A673 (cell line): ENCODE results near the gene PGGHG. TPM values are rescaled to one million over a fixed set of nuclear protein-coding genes. Genes with fewer than 3 reads are reported as not detected.

Source experiments
- BruUV-seq: library from RNA; stranded (reverse); fragments of 400-500 nt; replicated peaks from 2 replicates; lab custom pipeline; 2021; lab: Mats Ljungman, UMichigan
- CTCF ChIA-PET: fragments of 300-600 bp; sonication (Branson Sonifier 250); formaldehyde crosslinking; loops from one replicate; lab custom pipeline; 2022; ENCODE audit warnings: antibody characterized with exemption; lab: Charles Lee
- POLR2A ChIA-PET: fragments of 300-600 bp; sonication (Branson Sonifier 250); formaldehyde crosslinking; loops from one replicate; lab custom pipeline; 2022; ENCODE audit warnings: antibody characterized with exemption; ENCODE audit not compliant: low non-redundant PET; lab: Charles Lee
- DNase-seq: peaks from one replicate; pipeline ENCODE4 v3.0.0-alpha.2; 2015; ENCODE audit warnings: low spot score
- H3K27ac ChIP-seq: fragments of 200-600 bp; sonication (generic); 2 replicates; pipeline ENCODE4 v1.5.1; 2016; ENCODE audit warnings: mixed run types, low read depth, mild to moderate bottlenecking, mixed read lengths, antibody characterized with exemption, low read length; ENCODE audit not compliant: poor library complexity, severe bottlenecking
- H3K27me3 ChIP-seq: fragments of 200-600 bp; sonication (generic); replicated peaks from 2 replicates; pipeline ENCODE4 v1.6.1; 2017; ENCODE audit warnings: mixed run types, low read depth, mild to moderate bottlenecking, mixed read lengths, antibody characterized with exemption, low read length; ENCODE audit not compliant: insufficient read depth, poor library complexity
- H3K36me3 ChIP-seq: fragments of 200-600 bp; sonication (generic); 2 replicates; pipeline ENCODE4 v1.6.1; 2016; ENCODE audit warnings: mixed run types, mild to moderate bottlenecking, mixed read lengths, antibody characterized with exemption, low read length; ENCODE audit not compliant: insufficient read depth, poor library complexity, severe bottlenecking
- H3K4me1 ChIP-seq: fragments of 200-600 bp; sonication (generic); 2 replicates; pipeline ENCODE4 v1.6.1; 2017; ENCODE audit warnings: mixed run types, mild to moderate bottlenecking, mixed read lengths, antibody characterized with exemption, low read length; ENCODE audit not compliant: insufficient read depth, poor library complexity, severe bottlenecking
- H3K4me3 ChIP-seq: fragments of 200-600 bp; sonication (generic); 2 replicates; pipeline ENCODE4 v1.5.1; 2016; ENCODE audit warnings: low read depth, mixed run types, mild to moderate bottlenecking, mixed read lengths, low read length; ENCODE audit not compliant: poor library complexity, severe bottlenecking
- H3K9me3 ChIP-seq: fragments of 200-600 bp; sonication (generic); 2 replicates; pipeline ENCODE4 v1.6.1; 2016; ENCODE audit warnings: mixed run types, low read depth, mild to moderate bottlenecking, mixed read lengths, antibody characterized with exemption, low read length; ENCODE audit not compliant: poor library complexity, severe bottlenecking
- CTCF ChIP-seq: fragments of 300-800, 200-600 bp; sonication (generic); conservative IDR thresholded peaks from 2 replicates; pipeline ENCODE4 v1.5.1; 2017; ENCODE audit warnings: low read depth, mild to moderate bottlenecking, antibody characterized with exemption, low read length, moderate library complexity, mixed read lengths
- EZH2 ChIP-seq: fragments of 200-600 bp; sonication (generic); IDR thresholded peaks from 2 replicates; pipeline ENCODE4 v1.6.1; 2017; ENCODE audit warnings: borderline replicate concordance, low read depth, mild to moderate bottlenecking, mixed read lengths, antibody characterized with exemption, low read length; ENCODE audit not compliant: poor library complexity, severe bottlenecking
- intact Hi-C: fragments of 100-400 bp; cut with micrococcal nuclease; formaldehyde crosslinking; loops from one replicate; pipeline ENCODE4 v1.10.0; 2022; ENCODE audit not compliant: unreplicated experiment
- total RNA-seq: library from RNA; stranded (reverse); gene quantifications from 2 replicates; pipeline ENCODE4 v1.2.3, GENCODE V29; 2021

The PGGHG gene
- total RNA-seq, 1 experiment from 2014 or later = 5.4 TPM

GRCh38 chr11:326592-326841 is 37.6 kb downstream of the PGGHG start:
- Histone ChIP-seq H3K4me1 (peaks cover 5% of the 10 kb centered on the region), H3K27ac (peak overlapping the region; percentile 47), H3K9me3 (no peaks in the 10 kb centered on the region), H3K36me3 (no peaks in the 10 kb centered on the region), H3K27me3 (no peaks in the 10 kb centered on the region), H3K4me3 (no peak overlapping the region)
- no peak for TF ChIP-seq CTCF
- TF ChIP-seq EZH2 = no peak
- BruUV-seq = no TSS peak
- ChIA-PET CTCF (no interaction called here), POLR2A (no interaction called here)
- DNase-seq = no peak
- intact Hi-C loops = loop anchor here (1.0 kb wide), 1 partner anchor 9 kb away; no protein-coding TSS in a partner anchor

GRCh38 chr11:326842-327580 is 38.1 kb downstream of the PGGHG start:
- Histone ChIP-seq H3K36me3 (no peaks in the 10 kb centered on the region), H3K9me3 (no peaks in the 10 kb centered on the region), H3K4me3 (no peak overlapping the region), H3K4me1 (peaks cover 5% of the 10 kb centered on the region), H3K27ac (peak overlapping the region; percentile 47), H3K27me3 (no peaks in the 10 kb centered on the region)
- intact Hi-C loops = loop anchor here (1.0 kb wide), 1 partner anchor 10 kb away; no protein-coding TSS in a partner anchor
- no peak for DNase-seq
- ChIA-PET POLR2A (no interaction called here), CTCF (no interaction called here)
- BruUV-seq = no TSS peak
- TF ChIP-seq CTCF (no peak), EZH2 (no peak)

GRCh38 chr11:327581-327923 is 38.6 kb downstream of the PGGHG start:
- Histone ChIP-seq H3K4me1 (peaks cover 5% of the 10 kb centered on the region), H3K9me3 (no peaks in the 10 kb centered on the region), H3K27ac (no peak overlapping the region), H3K27me3 (no peaks in the 10 kb centered on the region), H3K4me3 (no peak overlapping the region), H3K36me3 (no peaks in the 10 kb centered on the region)
- intact Hi-C loops = no loop called here
- no peak for DNase-seq
- no TSS peak for BruUV-seq
- TF ChIP-seq CTCF = no peak
- TF ChIP-seq EZH2 = no peak
- ChIA-PET POLR2A (no interaction called here), CTCF (no interaction called here)
